CD4-positive, alpha-beta T cell treated with Interferon gamma for 1 hour (primary cell): ENCODE data around the gene OR2AE1.

ENCODE experiments used
- DNase-seq: peaks from one replicate; pipeline ENCODE4 v3.0.0-alpha.2; 2020

Gene OR2AE1

DNA sequence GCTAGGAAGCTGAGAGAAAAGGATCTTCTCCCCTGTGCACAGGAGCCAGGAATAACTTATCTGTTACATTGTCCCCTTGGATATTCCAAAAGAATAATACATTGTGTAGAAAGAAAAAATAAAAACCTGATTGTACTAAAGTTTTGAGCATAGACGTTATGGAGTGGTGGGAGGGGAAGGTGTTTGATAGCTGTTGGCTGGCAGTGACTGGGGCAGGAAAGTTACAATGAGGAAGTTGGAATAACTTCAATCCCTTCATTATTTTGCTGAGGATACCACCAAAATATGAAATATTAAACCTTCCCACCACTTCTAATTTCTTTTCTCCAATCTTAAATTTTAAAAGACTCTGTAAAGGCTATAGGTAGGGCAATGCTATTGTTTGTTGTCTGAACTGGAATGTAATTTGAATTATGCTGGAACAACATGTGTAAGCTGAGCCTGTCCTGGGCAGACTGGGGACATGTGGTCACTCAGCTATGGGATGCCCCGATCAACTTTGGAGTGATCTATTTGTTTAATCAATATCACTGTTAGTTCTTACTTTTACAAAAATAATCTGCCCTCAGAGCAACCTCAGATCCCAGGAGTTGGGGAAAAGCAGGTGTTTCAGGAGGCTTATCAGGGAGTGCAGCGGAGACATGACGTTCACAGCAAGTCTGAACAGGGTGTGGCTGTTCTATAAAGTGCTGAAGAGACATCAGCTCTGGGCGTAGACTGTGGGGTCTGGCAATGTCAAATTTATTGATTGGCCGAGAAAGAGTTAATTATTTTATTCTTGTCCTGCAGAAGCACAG is 28.2 kb downstream of the OR2AE1 start:
- DNase-seq = no peak

DNA sequence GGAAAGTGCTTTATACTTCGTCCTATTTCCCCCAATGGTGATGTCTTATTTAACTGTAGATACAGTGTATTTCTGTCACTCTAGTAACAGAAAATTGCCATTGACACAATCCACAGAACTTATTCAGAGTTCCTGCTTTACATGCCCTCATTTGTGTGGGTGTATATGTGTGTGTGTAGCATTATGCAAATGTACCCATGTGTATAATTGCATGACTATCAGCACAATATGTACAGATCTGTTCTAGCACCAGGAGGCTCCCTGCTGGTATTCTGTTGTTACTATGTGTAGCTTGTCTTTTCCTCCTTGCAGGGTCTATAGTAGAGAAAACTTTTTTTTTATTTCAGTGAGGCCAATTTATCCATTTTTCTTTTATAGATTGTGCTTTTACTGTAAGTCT is 32.5 kb downstream of the OR2AE1 start:
- DNase-seq = no peak

DNA sequence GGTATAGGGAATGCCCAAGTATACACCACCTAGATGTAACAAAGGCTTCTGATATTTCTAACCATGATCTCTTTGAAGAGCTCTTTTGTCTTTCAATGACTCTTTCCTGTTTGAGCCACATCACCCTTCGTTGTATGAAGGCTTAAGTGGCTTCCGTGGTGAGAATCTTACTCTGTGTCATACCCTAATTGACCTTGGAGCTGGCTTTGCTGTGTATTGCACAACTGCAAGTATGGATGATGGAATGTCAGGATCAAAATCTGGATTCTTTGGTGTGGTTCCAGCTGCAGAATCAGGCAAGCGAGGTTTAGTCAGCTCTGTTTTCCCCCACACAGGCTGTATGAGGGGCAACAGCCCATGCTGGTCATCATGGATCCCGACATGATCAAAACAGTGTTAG is 33.0 kb downstream of the OR2AE1 start:
- DNase-seq = no peak

DNA sequence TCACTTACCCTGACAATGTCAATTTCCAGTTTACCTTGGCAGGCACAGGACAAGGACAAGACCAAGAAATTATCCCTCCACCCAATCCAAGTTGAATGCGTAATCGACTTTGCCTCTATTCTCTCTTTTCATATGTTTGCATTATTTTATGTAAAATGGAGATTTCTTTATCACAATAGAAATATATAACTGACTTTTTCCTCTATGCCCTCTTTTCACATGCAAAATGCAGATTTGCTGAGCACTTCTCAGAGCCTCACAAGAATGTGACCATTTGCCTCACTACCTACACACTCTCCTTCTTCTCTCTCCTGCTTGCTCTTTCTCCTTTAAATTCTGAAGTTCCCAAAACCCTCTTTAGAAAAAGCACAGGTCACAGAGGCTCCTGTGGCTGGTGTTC is 33.9 kb downstream of the OR2AE1 start:
- DNase-seq = no peak

DNA sequence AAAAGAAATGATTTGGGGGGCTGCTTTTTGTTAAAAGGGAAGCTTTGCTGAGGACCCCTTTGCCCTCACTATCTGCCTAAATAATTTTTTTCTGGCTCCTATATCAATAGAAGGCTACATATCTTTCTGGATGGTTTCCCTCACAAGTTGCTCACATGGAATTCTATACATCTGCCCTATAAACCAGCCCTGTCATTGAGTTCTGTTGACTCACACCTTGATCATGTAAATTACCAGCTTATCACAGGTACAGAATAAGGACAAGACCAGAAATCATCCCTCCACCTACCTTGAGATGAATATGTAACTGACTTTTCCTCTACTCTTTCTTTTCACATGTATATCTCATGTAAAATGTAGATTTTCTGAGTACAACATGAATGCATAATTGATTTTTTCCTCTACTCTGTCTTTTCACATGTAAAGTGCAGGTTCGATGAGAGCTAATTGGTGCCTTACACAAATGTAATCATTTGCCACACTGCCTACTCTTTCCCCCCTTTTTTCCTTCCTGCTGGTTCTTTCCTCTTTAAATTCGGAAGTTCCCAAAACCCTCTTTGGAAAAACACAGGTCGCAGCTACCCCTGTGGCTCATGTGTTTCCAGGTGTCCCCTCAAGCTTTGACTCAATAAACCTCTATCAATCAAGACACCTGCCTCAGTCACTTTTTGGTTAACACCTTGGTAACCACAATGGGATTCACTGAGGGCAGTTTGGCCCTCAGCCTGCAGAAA is 36.5 kb downstream of the OR2AE1 start:
- DNase-seq = no peak

DNA sequence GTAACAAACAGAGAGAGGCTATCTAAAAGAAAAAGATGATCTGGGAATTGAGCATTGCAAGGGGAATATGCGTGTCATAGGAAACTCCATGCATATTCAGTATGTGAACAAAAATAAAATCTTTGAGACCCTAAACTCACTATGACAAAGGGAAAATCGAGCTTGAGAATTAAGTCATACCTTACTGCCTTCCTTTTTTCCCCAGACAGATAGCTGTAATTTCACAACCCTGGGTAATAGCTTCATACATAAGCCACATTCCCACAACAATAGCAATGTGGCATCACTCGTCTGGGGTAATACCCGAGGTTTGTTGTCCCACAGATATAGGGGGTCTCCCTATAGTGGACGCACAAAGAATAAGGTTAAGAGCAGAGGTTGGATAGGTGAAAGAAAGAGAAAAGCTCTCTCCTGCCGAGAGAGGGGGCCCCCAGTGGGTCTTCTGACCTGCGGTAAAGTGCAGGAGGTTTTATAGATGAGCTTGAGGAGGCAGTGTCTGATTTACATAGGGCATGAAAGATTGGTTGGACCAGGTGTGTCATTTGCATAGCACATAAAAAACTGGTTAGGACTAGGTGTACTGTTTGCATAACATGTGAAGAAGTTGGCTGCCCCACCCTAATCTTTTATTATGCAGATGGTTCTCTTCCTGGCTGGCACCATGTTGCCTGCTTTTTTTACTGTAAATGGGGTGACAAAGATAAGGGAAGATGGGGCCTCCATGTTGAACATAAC is 37.4 kb downstream of the OR2AE1 start:
- DNase-seq = no peak

DNA sequence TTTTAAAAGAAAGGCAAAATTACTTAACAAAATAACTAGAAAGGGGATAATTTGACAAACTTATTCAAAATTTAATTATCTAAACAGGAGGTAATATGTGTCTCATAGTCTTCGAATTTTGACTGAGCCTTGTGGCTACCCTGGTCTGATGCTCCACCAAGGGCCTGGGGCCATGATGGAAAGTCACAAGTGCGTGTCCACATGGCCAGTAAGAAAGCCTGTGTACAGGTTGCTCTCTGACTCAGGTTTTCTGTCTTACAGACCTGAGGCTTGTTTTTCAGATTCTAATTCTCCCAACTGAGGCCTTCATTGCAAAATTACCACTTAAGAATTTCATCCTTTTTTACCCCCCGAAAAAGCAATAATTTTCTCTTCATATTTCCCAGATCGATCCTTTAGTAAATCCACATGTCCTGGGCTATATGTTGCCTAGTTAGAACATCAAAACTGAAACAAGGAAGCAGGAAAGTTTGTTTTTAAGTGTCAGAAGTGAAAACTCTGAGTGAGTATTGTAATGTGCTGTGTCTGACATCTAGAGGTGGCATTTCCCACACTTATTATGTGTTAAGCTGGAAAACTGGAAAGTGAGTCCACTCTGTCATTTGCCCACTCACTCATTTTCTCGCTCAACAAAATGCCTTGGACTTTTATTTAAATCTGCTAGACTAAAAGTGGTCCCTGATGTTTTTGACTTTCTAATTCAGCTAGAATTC is 39.0 kb downstream of the OR2AE1 start:
- no peak for DNase-seq

DNA sequence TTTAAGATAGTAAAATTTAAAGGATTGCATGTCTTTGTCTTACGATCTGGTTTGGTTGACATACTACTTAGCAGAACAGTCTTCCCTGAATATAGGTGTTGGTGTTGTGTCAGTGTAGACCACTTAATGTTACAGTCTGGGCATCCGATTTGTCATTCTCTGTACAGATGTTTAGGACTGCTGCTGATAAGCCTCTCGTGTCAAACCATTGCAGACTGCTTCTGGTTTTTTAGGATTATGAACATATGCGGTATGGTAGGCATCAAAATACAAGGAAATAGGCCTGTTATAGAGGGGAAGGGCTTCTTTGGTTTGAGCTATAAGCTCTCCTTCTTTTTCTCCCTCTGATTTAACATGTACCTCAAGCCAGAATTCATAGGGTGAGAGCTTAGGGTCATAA is 41.6 kb downstream of the OR2AE1 start:
- no peak for DNase-seq

DNA sequence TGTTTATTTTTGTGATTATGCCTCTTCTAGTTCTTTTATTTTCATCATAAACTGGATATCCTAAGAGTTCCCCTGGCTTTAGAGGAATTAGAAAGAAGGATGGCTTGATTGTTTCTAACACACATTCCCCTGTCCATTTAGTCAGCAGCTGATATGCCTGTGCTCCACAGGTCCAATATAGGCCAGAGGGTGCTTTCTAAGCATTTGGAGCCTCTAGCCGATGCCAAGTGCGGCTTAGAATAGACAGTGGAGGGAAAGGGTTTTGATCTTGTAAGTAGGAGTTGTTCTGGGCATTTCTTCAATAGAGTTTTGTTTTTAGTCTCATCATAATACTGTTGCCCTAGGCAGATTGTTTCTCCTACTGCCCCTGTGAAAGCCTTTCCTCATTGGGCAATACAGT is 42.5 kb downstream of the OR2AE1 start:
- no peak for DNase-seq

DNA sequence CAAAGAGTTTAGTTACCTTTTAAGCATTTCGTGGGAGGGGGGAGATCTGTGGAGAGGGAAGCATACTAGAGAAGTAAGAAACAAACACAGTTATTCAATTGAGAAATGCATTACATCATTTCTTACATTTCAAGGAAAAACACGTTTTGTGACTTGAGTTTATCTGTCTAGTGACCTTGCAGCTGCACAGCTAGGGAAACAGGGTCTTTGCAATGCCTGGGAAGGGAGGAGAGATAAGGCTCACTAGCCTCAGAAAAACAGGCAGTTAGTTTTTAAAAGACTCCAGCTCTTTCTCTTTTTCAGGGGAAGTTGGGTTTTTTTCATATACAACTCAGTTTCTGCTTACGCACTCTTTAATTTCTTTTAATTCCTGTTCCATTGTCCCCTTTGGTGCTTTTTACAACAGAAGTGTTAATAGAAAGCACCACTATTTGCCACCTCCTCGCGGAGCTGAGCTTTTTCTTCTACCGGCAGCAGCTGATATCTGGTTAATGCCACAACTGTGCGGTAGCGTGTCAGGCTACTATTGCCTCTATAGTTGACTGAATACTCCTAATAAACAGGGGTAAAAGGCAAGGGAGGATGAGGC is 43.5 kb downstream of the OR2AE1 start:
- no peak for DNase-seq

DNA sequence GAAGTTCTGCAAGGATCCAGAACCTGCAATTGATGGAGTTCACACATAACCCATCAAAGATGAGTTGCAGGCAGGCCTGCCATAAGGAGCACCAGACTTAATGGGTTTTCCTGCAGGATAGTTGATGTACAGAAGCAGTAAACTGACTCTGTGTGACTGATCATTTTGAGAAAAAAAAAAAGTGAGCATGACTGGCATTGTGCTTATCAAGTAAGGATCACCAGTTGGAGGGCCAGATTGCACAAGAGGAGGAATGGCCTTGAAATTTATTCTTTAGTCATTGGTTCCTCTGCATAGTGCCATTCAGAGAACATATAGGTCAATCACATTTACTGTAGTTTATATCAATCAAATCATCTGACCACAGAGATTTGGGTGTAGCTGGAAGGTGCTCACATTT is 45.2 kb downstream of the OR2AE1 start:
- DNase-seq = no peak

DNA sequence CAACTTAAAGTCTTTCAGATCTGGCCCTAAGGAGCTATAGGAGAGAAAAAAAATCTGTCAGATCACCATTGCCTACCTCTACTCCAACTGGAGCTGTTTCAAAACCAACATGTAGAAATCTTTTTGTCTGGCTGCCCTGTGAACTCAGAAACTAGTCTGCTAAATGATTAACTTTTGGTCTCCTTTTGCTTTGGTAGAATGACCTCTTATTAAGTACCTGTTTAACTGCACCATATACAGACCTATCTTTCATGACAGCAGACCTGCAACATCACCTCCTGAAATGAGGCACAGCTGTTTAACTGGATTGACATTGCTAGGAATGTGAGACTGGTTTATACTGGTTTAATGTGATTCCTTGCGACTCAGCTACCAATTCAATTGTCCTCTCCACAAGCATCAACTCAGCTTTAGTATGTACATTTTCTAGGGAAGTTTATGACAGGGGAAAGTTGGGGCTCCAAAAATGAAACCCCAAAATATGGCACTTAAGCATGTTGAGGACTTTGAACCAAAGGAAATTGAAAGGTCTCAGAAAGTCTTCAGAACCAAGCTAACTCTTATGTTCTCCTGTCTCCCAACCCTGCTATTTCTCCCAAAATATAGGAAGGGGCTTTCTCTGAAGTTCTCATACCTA is 47.2 kb downstream of the OR2AE1 start:
- no peak for DNase-seq

DNA sequence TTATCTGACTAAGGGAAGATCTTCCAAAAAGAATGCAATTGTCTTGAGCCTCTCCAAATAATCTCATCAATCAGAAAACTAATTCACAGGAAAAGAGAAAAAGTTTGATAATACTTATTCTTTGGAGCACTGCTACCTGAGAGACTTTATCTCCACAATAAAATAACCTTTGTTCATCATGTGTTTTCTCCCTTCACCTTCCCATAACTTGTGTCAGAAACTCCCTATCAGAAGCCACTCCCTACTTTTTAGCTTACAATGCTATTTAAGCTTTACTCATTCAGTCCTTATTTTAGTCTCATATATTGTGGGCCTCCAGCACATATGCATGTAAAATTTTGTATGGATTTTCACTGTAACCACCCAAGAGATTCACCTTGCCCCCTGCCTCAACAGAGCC is 48.0 kb downstream of the OR2AE1 start:
- no peak for DNase-seq

DNA sequence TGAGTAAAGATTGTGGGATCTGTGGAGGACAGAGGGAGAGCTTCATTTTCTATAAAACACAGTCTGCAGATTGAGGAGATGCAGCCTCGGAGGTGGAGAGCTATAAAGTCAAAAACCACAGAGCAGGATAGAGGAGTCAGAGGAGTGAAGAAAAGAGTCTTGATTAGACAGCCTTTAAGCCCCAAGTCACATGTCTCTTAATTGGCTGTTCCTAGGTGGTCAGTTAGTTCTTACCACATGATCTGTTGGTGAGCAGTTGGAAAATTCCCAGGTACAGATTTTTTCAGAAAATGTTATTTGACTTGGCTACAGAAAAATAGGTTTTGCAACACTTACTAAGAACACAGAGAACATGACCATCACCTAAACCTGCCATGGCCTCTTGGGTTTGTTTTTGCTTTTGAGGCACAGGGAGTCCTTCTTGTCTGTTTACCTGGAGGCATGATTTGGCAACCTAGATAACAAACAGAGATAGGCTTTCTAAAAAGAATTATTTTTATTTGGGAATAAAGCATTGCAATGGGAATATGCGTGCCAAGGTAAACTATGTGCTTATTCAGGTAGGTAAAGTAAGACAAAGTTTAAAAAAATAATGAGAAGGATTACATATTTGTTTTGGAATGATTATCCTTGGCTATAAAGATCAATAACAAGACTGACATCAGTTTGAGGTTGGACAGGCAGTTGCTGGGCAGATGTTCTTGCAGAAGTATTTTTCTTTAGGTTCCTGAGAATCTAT is 49.6 kb downstream of the OR2AE1 start:
- no peak for DNase-seq
